Measurements from ENCODE around the gene RAMAC.

GRCh38 chr15:82943176-82943575 is 42.8 kb upstream of the RAMAC start:
- no peak for TF ChIP-seq CTCF (conservative IDR thresholded peaks at IDR 0.05; ENCODE audit: low read depth, low read length)
- TF ChIP-seq, protein P1, sequence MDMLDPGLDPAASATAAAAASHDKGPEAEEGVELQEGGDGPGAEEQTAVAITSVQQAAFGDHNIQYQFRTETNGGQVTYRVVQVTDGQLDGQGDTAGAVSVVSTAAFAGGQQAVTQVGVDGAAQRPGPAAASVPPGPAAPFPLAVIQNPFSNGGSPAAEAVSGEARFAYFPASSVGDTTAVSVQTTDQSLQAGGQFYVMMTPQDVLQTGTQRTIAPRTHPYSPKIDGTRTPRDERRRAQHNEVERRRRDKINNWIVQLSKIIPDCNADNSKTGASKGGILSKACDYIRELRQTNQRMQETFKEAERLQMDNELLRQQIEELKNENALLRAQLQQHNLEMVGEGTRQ (IDR thresholded peaks at IDR 0.05; ENCODE audit: low read depth, low read length): no peak
- no peak for TF ChIP-seq POLR2A (IDR thresholded peaks at IDR 0.05; ENCODE audit: low read depth, low read length)
- TF ChIP-seq BHLHE40 (IDR thresholded peaks at IDR 0.05; ENCODE audit: low read depth, low read length): no peak
- no peak for TF ChIP-seq RAD21 (IDR thresholded peaks at IDR 0.05; ENCODE audit: low read length)
- no peak for TF ChIP-seq CEBPB (IDR thresholded peaks at IDR 0.05; ENCODE audit: low read depth, low read length)
